GM12864 (cell line): ENCODE data around the gene PXMP4.

ENCODE experiments used
- DNase-seq: peaks from one replicate; pipeline ENCODE4 v3.0.0-alpha.2; 2011; ENCODE audit warnings: low read depth
- H3K4me3 ChIP-seq: 2 replicates; pipeline ENCODE4 v1.5.1; 2011; ENCODE audit warnings: mild to moderate bottlenecking, low read depth, low read length, control low read depth
- CTCF ChIP-seq: IDR thresholded peaks from 2 replicates; pipeline ENCODE4 v1.5.1; 2011; ENCODE audit warnings: low read depth, mild to moderate bottlenecking, moderate library complexity, low read length, control low read depth, inconsistent platforms; ENCODE audit errors: missing control alignments

PXMP4 gene

GRCh38 chr20:33713865-33714367 is 6.2 kb downstream of the PXMP4 start:
- no peak overlapping the region for H3K4me3 ChIP-seq
- no peak for TF ChIP-seq CTCF
- no peak for DNase-seq

- H3K4me3 ChIP-seq = no peak overlapping the region
- DNase-seq = no peak
- no peak for TF ChIP-seq CTCF
Observed at GRCh38 chr20:33711446-33711738, 8.7 kb downstream of the PXMP4 start.

GRCh38 chr20:33710681-33711445 is 9.2 kb downstream of the PXMP4 start:
- no peak overlapping the region for H3K4me3 ChIP-seq

GRCh38 chr20:33709905-33710541 is 10.1 kb downstream of the PXMP4 start:
- no peak overlapping the region for H3K4me3 ChIP-seq
- no peak for TF ChIP-seq CTCF
- no peak for DNase-seq

More at GRCh38 chr20:33710681-33711445, 9.2 kb downstream of the PXMP4 start:
- TF ChIP-seq CTCF = no peak
- no peak for DNase-seq

GRCh38 chr20:33709398-33709797 is 10.7 kb downstream of the PXMP4 start:
- no peak for TF ChIP-seq CTCF
- no peak for DNase-seq
- H3K4me3 ChIP-seq = no peak overlapping the region

GRCh38 chr20:33707668-33708067 is 12.4 kb downstream of the PXMP4 start:
- no peak overlapping the region for H3K4me3 ChIP-seq
- no peak for TF ChIP-seq CTCF
- DNase-seq = no peak
